Endothelial cell of umbilical vein (primary cell): ENCODE data around the gene GMPPA.

Source experiments
- CTCF ChIP-seq, 2 donors: IDR thresholded peaks; 1 replicate in 1 of 2; 2 replicates in 1 of 2; pipeline ENCODE4 v1.5.1; 2011; ENCODE audit warnings: low read length in 2 of 2, mild to moderate bottlenecking in 2 of 2, moderate library complexity in 2 of 2, control low read depth in 1 of 2, inconsistent platforms in 1 of 2, low read depth in 1 of 2; ENCODE audit not compliant: insufficient read depth in 1 of 2; ENCODE audit errors: extremely low read depth in 1 of 2
- EZH2 ChIP-seq: IDR thresholded peaks from 2 replicates; pipeline ENCODE4 v1.6.1; 2012; ENCODE audit warnings: borderline replicate concordance, low read depth, mild to moderate bottlenecking, moderate library complexity, low read length, inconsistent platforms; ENCODE audit not compliant: severe bottlenecking
- POLR2A ChIP-seq: IDR thresholded peaks from 2 replicates; pipeline ENCODE4 v1.6.1; 2012; ENCODE audit warnings: low read depth, mild to moderate bottlenecking, control low read depth, low read length

GRCh38 chr2:219549619-219550018 is 50.9 kb downstream of the GMPPA start:
- no peak for TF ChIP-seq EZH2
- TF ChIP-seq CTCF (IDR thresholded peaks at IDR 0.05; ENCODE audit: extremely low read depth in 1 of 2, insufficient read depth in 1 of 2, low read depth in 1 of 2, low read length in 2 of 2): no peak
- no peak for TF ChIP-seq POLR2A
